ENCODE measurements around the gene GNRH2. TPM values are rescaled to one million over a fixed set of nuclear protein-coding genes. Genes with fewer than 3 reads are reported as not detected.

Gene GNRH2
- total RNA-seq, 1 experiment from 2014 or later, result not detected

DNA sequence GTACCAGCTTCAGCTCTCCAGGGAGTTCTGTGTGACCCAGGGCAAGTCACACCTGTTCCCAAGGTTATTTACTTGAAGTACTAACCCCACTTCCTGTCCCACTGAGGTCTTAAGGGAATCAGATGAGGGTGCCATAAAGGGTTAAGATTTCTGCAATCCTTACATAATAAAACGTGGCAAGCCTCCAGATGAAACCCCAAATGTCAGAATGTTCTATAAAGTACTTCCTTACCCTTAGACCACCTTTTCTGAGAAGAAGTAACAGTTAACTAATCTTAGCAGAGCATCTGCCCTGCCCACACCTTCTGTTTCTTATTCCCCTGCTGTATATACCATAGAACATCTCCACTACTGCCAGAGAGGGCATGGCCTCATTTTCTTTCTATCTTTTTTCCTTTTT, 47.1 kb downstream of the GNRH2 start:
- Histone ChIP-seq H3K4me1 (no peaks in the 10 kb centered on the region), H3K36me3 (ENCODE audit: control insufficient read depth, insufficient read depth, low read length) (no peaks in the 10 kb centered on the region), H3K9me3 (no peaks in the 10 kb centered on the region), H3K27me3 (replicated peaks; ENCODE audit: control insufficient read depth, insufficient read depth, low read length) (no peaks in the 10 kb centered on the region), H3K4me3 (ENCODE audit: low read depth, low read length) (no peak overlapping the region)
- BruUV-seq (replicated peaks), result no TSS peak
- DNase-seq, result no peak
- Mint-ChIP-seq H3K4me1 (ENCODE audit: low read depth, unreplicated experiment) (no peaks in the 10 kb centered on the region), H3K4me3 (ENCODE audit: unreplicated experiment) (no peak overlapping the region), H3K9me3 (ENCODE audit: unreplicated experiment) (no peaks in the 10 kb centered on the region), H3K36me3 (ENCODE audit: insufficient read depth, unreplicated experiment) (no peaks in the 10 kb centered on the region), H3K27me3 (ENCODE audit: insufficient read depth, unreplicated experiment) (no peaks in the 10 kb centered on the region), H3K27ac (ENCODE audit: unreplicated experiment) (no peak overlapping the region)
- intact Hi-C loops (cut with micrococcal nuclease; ENCODE audit: unreplicated experiment), result no loop called here
- POLR2A ChIA-PET, result no interaction called here
- TF ChIP-seq, protein P1, sequence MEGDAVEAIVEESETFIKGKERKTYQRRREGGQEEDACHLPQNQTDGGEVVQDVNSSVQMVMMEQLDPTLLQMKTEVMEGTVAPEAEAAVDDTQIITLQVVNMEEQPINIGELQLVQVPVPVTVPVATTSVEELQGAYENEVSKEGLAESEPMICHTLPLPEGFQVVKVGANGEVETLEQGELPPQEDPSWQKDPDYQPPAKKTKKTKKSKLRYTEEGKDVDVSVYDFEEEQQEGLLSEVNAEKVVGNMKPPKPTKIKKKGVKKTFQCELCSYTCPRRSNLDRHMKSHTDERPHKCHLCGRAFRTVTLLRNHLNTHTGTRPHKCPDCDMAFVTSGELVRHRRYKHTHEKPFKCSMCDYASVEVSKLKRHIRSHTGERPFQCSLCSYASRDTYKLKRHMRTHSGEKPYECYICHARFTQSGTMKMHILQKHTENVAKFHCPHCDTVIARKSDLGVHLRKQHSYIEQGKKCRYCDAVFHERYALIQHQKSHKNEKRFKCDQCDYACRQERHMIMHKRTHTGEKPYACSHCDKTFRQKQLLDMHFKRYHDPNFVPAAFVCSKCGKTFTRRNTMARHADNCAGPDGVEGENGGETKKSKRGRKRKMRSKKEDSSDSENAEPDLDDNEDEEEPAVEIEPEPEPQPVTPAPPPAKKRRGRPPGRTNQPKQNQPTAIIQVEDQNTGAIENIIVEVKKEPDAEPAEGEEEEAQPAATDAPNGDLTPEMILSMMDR (IDR thresholded peaks at IDR 0.05; ENCODE audit: insufficient read depth in 1 of 2, low read depth in 1 of 2, low read length in 1 of 2, severe bottlenecking in 1 of 2, unreplicated experiment in 1 of 2), result no peak
- CTCF ChIA-PET, result interaction anchor here (0.6 kb wide), 1 partner anchor 27 kb away, joined by 3 read pairs; no protein-coding TSS in a partner anchor

DNA sequence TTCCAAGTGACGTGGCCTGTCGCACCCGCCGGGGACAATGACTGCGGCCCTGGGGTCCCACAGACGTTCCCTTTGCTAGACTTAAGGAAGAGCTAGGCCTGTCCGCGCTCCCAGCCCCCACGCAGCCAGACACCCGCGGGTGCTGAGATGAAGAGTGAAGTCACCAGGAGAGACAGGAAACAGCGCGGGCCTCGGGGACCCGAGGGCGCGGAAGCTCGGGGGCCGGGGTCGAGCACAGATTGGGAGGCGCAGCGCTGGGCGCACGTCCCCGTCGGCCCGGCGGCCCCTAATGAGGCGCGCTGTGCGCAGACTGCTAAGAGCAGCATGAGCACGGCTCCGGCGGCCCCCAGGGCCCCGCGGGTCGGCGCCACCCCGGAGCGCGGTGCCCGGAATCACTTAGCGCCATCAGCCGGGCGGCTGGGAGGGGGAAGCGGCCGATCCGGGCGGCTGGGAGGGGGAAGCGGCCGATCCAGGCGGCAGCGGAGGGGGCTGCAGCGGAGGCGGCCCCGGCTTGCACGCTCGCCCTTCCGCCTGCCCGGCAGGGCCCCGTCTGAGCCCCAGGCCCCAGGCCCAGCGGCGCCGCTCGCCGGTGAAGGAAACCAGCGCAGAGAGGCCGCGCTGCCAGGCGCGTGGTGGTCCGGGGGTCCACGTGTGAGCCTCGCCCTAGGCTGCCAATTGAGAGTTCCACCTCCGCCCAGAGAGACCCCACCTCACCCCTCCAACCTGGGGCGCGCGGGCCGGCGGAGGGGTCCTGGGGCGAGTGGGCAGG, 49.4 kb downstream of the GNRH2 start:
- TF ChIP-seq, protein P1 (IDR thresholded peaks at IDR 0.05; ENCODE audit: insufficient read depth in 1 of 2, low read depth in 1 of 2, low read length in 1 of 2, severe bottlenecking in 1 of 2, unreplicated experiment in 1 of 2), result no peak
- POLR2A ChIA-PET, result no interaction called here

GRCh38 chr20:3093861-3094361, 50.5 kb downstream of the GNRH2 start:
- no peak overlapping the region for H3K27ac Mint-ChIP-seq (ENCODE audit: unreplicated experiment)
- no peaks in the 10 kb centered on the region for H3K4me1 Mint-ChIP-seq (ENCODE audit: low read depth, unreplicated experiment)
- Histone ChIP-seq H3K4me3 (ENCODE audit: low read depth, low read length) (no peak overlapping the region), H3K27me3 (replicated peaks; ENCODE audit: control insufficient read depth, insufficient read depth, low read length) (no peaks in the 10 kb centered on the region), H3K4me1 (no peaks in the 10 kb centered on the region), H3K36me3 (ENCODE audit: control insufficient read depth, insufficient read depth, low read length) (no peaks in the 10 kb centered on the region), H3K9me3 (no peaks in the 10 kb centered on the region)
- ChIA-PET POLR2A (no interaction called here), CTCF (no interaction called here)
- H3K9me3 Mint-ChIP-seq (ENCODE audit: unreplicated experiment), result no peaks in the 10 kb centered on the region
- BruUV-seq (replicated peaks), result no TSS peak
- intact Hi-C loops (cut with micrococcal nuclease; ENCODE audit: unreplicated experiment), result no loop called here
- TF ChIP-seq, protein P1 (IDR thresholded peaks at IDR 0.05; ENCODE audit: insufficient read depth in 1 of 2, low read depth in 1 of 2, low read length in 1 of 2, severe bottlenecking in 1 of 2, unreplicated experiment in 1 of 2), result no peak
- no peaks in the 10 kb centered on the region for H3K27me3 Mint-ChIP-seq (ENCODE audit: insufficient read depth, unreplicated experiment)
- no peaks in the 10 kb centered on the region for H3K36me3 Mint-ChIP-seq (ENCODE audit: insufficient read depth, unreplicated experiment)
- H3K4me3 Mint-ChIP-seq (ENCODE audit: unreplicated experiment), result no peak overlapping the region
- no peak for DNase-seq

More for the DNA sequence above, 49.4 kb downstream of the GNRH2 start:
- no peaks in the 10 kb centered on the region for H3K4me1 ChIP-seq
- CTCF ChIA-PET, result interaction anchor here (0.5 kb wide), 1 partner anchor 412 kb away, joined by 3 read pairs; no protein-coding TSS in a partner anchor
- no peaks in the 10 kb centered on the region for H3K9me3 Mint-ChIP-seq (ENCODE audit: unreplicated experiment)
- H3K4me3 ChIP-seq (ENCODE audit: low read depth, low read length), result no peak overlapping the region
- no peak overlapping the region for H3K4me3 Mint-ChIP-seq (ENCODE audit: unreplicated experiment)
- H3K27me3 ChIP-seq (replicated peaks; ENCODE audit: control insufficient read depth, insufficient read depth, low read length), result no peaks in the 10 kb centered on the region
- no peak overlapping the region for H3K27ac Mint-ChIP-seq (ENCODE audit: unreplicated experiment)
- intact Hi-C loops (cut with micrococcal nuclease; ENCODE audit: unreplicated experiment), result no loop called here
- no peaks in the 10 kb centered on the region for H3K9me3 ChIP-seq
- H3K36me3 ChIP-seq (ENCODE audit: control insufficient read depth, insufficient read depth, low read length), result no peaks in the 10 kb centered on the region
- DNase-seq, result no peak
- no TSS peak for BruUV-seq (replicated peaks)
- H3K27me3 Mint-ChIP-seq (ENCODE audit: insufficient read depth, unreplicated experiment), result no peaks in the 10 kb centered on the region
- H3K4me1 Mint-ChIP-seq (ENCODE audit: low read depth, unreplicated experiment), result no peaks in the 10 kb centered on the region
- H3K36me3 Mint-ChIP-seq (ENCODE audit: insufficient read depth, unreplicated experiment), result no peaks in the 10 kb centered on the region

Measured in Caco-2 (cell line).